T-helper 2 cell treated with Interferon-gamma antibody and Interleukin-4, amounts not matched to agents 5 μg/mL and 100 μg/mL, for 36 hours (primary cell): ENCODE data around the gene LRRC14B.
"Not testable (repeated sequence)": the region's sequence is repeated elsewhere in the genome, so short reads cannot be mapped to it uniquely, and the experiment has no call there.

Experiments used
- DNase-seq: peaks from one replicate; pipeline ENCODE4 v3.0.0; 2021; ENCODE audit warnings: low spot score
- H3K27ac Mint-ChIP-seq: one replicate; pipeline ENCODE4 v1.8.0; 2021; ENCODE audit warnings: mild to moderate bottlenecking, mixed read lengths
- H3K27me3 Mint-ChIP-seq: one replicate; pipeline ENCODE4 v1.8.0; 2021; ENCODE audit warnings: low read depth, mixed read lengths
- H3K36me3 Mint-ChIP-seq: one replicate; pipeline ENCODE4 v1.8.0; 2021; ENCODE audit warnings: low read depth, mixed read lengths
- H3K4me1 Mint-ChIP-seq: one replicate; pipeline ENCODE4 v1.8.0; 2021; ENCODE audit warnings: low read depth, mixed read lengths
- H3K4me3 Mint-ChIP-seq: one replicate; pipeline ENCODE4 v1.8.0; 2022; ENCODE audit warnings: mild to moderate bottlenecking, moderate library complexity, mixed read lengths
- H3K9me3 Mint-ChIP-seq: one replicate; pipeline ENCODE4 v1.8.0; 2021; ENCODE audit warnings: mixed read lengths

The LRRC14B gene

GRCh38 chr5:164244-164643 lies 27.1 kb upstream of the LRRC14B start:
- no peaks in the 10 kb centered on the region for H3K27me3 Mint-ChIP-seq
- H3K4me1 Mint-ChIP-seq: no peaks in the 10 kb centered on the region
- no peaks in the 10 kb centered on the region for H3K9me3 Mint-ChIP-seq
- no peak overlapping the region for H3K27ac Mint-ChIP-seq
- no peaks in the 10 kb centered on the region for H3K36me3 Mint-ChIP-seq
- no peak for DNase-seq
- H3K4me3 Mint-ChIP-seq: no peak overlapping the region

- not testable (repeated sequence) for H3K9me3 Mint-ChIP-seq, H3K27me3 Mint-ChIP-seq, H3K4me1 Mint-ChIP-seq, H3K36me3 Mint-ChIP-seq, H3K4me3 Mint-ChIP-seq, DNase-seq, H3K27ac Mint-ChIP-seq
Observed at GRCh38 chr5:164783-165182, 26.5 kb upstream of the LRRC14B start.

GRCh38 chr5:166441-167372 lies 24.6 kb upstream of the LRRC14B start:
- H3K27me3 Mint-ChIP-seq: no peaks in the 10 kb centered on the region
- DNase-seq: no peak
- H3K27ac Mint-ChIP-seq: no peak overlapping the region
- no peaks in the 10 kb centered on the region for H3K36me3 Mint-ChIP-seq
- no peak overlapping the region for H3K4me3 Mint-ChIP-seq
- no peaks in the 10 kb centered on the region for H3K9me3 Mint-ChIP-seq
- no peaks in the 10 kb centered on the region for H3K4me1 Mint-ChIP-seq

- Mint-ChIP-seq H3K9me3 (no peaks in the 10 kb centered on the region), H3K27ac (no peak overlapping the region), H3K4me3 (no peak overlapping the region), H3K27me3 (no peaks in the 10 kb centered on the region), H3K4me1 (no peaks in the 10 kb centered on the region), H3K36me3 (no peaks in the 10 kb centered on the region)
- DNase-seq: no peak
Observed at GRCh38 chr5:167511-167910, 23.8 kb upstream of the LRRC14B start.

- no peaks in the 10 kb centered on the region for H3K36me3 Mint-ChIP-seq
- H3K9me3 Mint-ChIP-seq: no peaks in the 10 kb centered on the region
Observed at GRCh38 chr5:167982-168660, 23.2 kb upstream of the LRRC14B start.

GRCh38 chr5:169071-169727 lies 22.1 kb upstream of the LRRC14B start:
- DNase-seq: no peak
- H3K27me3 Mint-ChIP-seq: no peaks in the 10 kb centered on the region

More at GRCh38 chr5:167982-168660, 23.2 kb upstream of the LRRC14B start:
- no peak for DNase-seq
- no peak overlapping the region for H3K27ac Mint-ChIP-seq
- H3K4me1 Mint-ChIP-seq: no peaks in the 10 kb centered on the region
- H3K4me3 Mint-ChIP-seq: no peak overlapping the region
- no peaks in the 10 kb centered on the region for H3K27me3 Mint-ChIP-seq

GRCh38 chr5:169728-170094 lies 21.6 kb upstream of the LRRC14B start:
- no peaks in the 10 kb centered on the region for H3K4me1 Mint-ChIP-seq
- H3K27ac Mint-ChIP-seq: no peak overlapping the region

More at GRCh38 chr5:169071-169727, 22.1 kb upstream of the LRRC14B start:
- no peaks in the 10 kb centered on the region for H3K4me1 Mint-ChIP-seq
- no peak overlapping the region for H3K27ac Mint-ChIP-seq
- H3K36me3 Mint-ChIP-seq: no peaks in the 10 kb centered on the region
- H3K9me3 Mint-ChIP-seq: no peaks in the 10 kb centered on the region
- H3K4me3 Mint-ChIP-seq: no peak overlapping the region

GRCh38 chr5:170971-171800 lies 20.1 kb upstream of the LRRC14B start:
- Mint-ChIP-seq H3K36me3 (no peaks in the 10 kb centered on the region), H3K27ac (no peak overlapping the region), H3K9me3 (no peaks in the 10 kb centered on the region), H3K4me3 (no peak overlapping the region), H3K4me1 (no peaks in the 10 kb centered on the region), H3K27me3 (no peaks in the 10 kb centered on the region)
- no peak for DNase-seq

More at GRCh38 chr5:169728-170094, 21.6 kb upstream of the LRRC14B start:
- Mint-ChIP-seq H3K36me3 (no peaks in the 10 kb centered on the region), H3K9me3 (no peaks in the 10 kb centered on the region), H3K4me3 (no peak overlapping the region), H3K27me3 (no peaks in the 10 kb centered on the region)
- DNase-seq: no peak

GRCh38 chr5:171801-172331 lies 19.4 kb upstream of the LRRC14B start:
- H3K4me3 Mint-ChIP-seq: no peak overlapping the region
- no peaks in the 10 kb centered on the region for H3K27me3 Mint-ChIP-seq
- no peaks in the 10 kb centered on the region for H3K4me1 Mint-ChIP-seq
- DNase-seq: no peak
- no peak overlapping the region for H3K27ac Mint-ChIP-seq
- H3K9me3 Mint-ChIP-seq: no peaks in the 10 kb centered on the region
- no peaks in the 10 kb centered on the region for H3K36me3 Mint-ChIP-seq

- Mint-ChIP-seq H3K4me1 (no peaks in the 10 kb centered on the region), H3K27me3 (no peaks in the 10 kb centered on the region), H3K36me3 (no peaks in the 10 kb centered on the region), H3K4me3 (no peak overlapping the region), H3K9me3 (no peaks in the 10 kb centered on the region), H3K27ac (no peak overlapping the region)
- no peak for DNase-seq
Observed at GRCh38 chr5:172421-172820, 18.9 kb upstream of the LRRC14B start.

GRCh38 chr5:172841-173251 lies 18.4 kb upstream of the LRRC14B start:
- DNase-seq: no peak
- no peak overlapping the region for H3K4me3 Mint-ChIP-seq
- H3K27ac Mint-ChIP-seq: no peak overlapping the region
- H3K4me1 Mint-ChIP-seq: no peaks in the 10 kb centered on the region
- H3K36me3 Mint-ChIP-seq: no peaks in the 10 kb centered on the region
- no peaks in the 10 kb centered on the region for H3K27me3 Mint-ChIP-seq
- H3K9me3 Mint-ChIP-seq: no peaks in the 10 kb centered on the region

- H3K4me3 Mint-ChIP-seq: no peak overlapping the region
- no peaks in the 10 kb centered on the region for H3K9me3 Mint-ChIP-seq
- no peak overlapping the region for H3K27ac Mint-ChIP-seq
- no peaks in the 10 kb centered on the region for H3K36me3 Mint-ChIP-seq
- no peaks in the 10 kb centered on the region for H3K4me1 Mint-ChIP-seq
- DNase-seq: no peak
- no peaks in the 10 kb centered on the region for H3K27me3 Mint-ChIP-seq
Observed at GRCh38 chr5:173392-174290, 17.7 kb upstream of the LRRC14B start.

- Mint-ChIP-seq H3K36me3 (no peaks in the 10 kb centered on the region), H3K27me3 (no peaks in the 10 kb centered on the region), H3K4me1 (no peaks in the 10 kb centered on the region), H3K27ac (no peak overlapping the region), H3K9me3 (no peaks in the 10 kb centered on the region), H3K4me3 (no peak overlapping the region)
- no peak for DNase-seq
Observed at GRCh38 chr5:174291-174600, 17.0 kb upstream of the LRRC14B start.
